OCI-LY3 (cell line): ENCODE results near the gene URI1.

ENCODE experiments used
- H2AFZ ChIP-seq: fragments of 200-600, 300-600 bp; shearing (Covaris generic); 2 replicates; pipeline ENCODE4 v1.6.0; 2014; ENCODE audit warnings: antibody characterized with exemption, low read depth, low read length
- H3K27ac ChIP-seq: fragments of 200-600, 300-600 bp; sonication (generic); 2 replicates; pipeline ENCODE4 v1.5.1; 2014; ENCODE audit warnings: mild to moderate bottlenecking, low read length, moderate library complexity, mixed read lengths
- H3K27me3 ChIP-seq: fragments of 200-600, 300-600 bp; sonication (generic); 2 replicates; pipeline ENCODE4 v1.6.1; 2014; ENCODE audit warnings: low read depth, low read length, mixed read lengths
- H3K36me3 ChIP-seq: fragments of 200-600, 300-600 bp; sonication (generic); replicated peaks from 2 replicates; pipeline ENCODE3; 2014; ENCODE audit warnings: low read depth, low read length, mixed read lengths
- H3K4me1 ChIP-seq: fragments of 300-600, 200-600 bp; sonication (generic); 2 replicates; pipeline ENCODE4 v1.6.1; 2014; ENCODE audit warnings: low read length, mixed read lengths
- H3K4me2 ChIP-seq: fragments of 200-600, 300-600 bp; sonication (generic); 2 replicates; pipeline ENCODE4 v1.6.1; 2014; ENCODE audit warnings: low read length, mixed read lengths
- H3K4me3 ChIP-seq: fragments of 300-600, 200-600 bp; sonication (generic); 2 replicates; pipeline ENCODE4 v1.5.1; 2014; ENCODE audit warnings: antibody characterized with exemption, mild to moderate bottlenecking, low read length, moderate library complexity
- H3K79me2 ChIP-seq: fragments of 300-600, 200-600 bp; shearing (Covaris generic); 2 replicates; pipeline ENCODE4 v1.6.1; 2014; ENCODE audit warnings: mild to moderate bottlenecking, low read length, mixed read lengths
- H3K9ac ChIP-seq: fragments of 300-600, 200-600 bp; shearing (Covaris generic); 2 replicates; pipeline ENCODE4 v1.6.0; 2014; ENCODE audit warnings: mild to moderate bottlenecking, low read length, moderate library complexity
- H3K9me3 ChIP-seq: fragments of 200-600, 300-600 bp; shearing (Covaris generic); 2 replicates; pipeline ENCODE4 v1.6.1; 2014; ENCODE audit warnings: low read length, mixed read lengths; ENCODE audit not compliant: insufficient read depth
- H4K20me1 ChIP-seq: fragments of 200-600, 300-600 bp; sonication (generic); 2 replicates; pipeline ENCODE4 v1.6.1; 2016; ENCODE audit warnings: low read length, mixed read lengths; ENCODE audit not compliant: insufficient read depth
- EZH2phosphoT487 ChIP-seq: fragments of 200-600 bp; shearing (Covaris generic); IDR thresholded peaks from 2 replicates; pipeline ENCODE4 v1.6.1; 2018; ENCODE audit warnings: antibody characterized with exemption, mixed run types, low read depth
- TF ChIP-seq, protein P1 (sequence below): fragments of 200-600, 300-600 bp; sonication (generic); IDR thresholded peaks from 2 replicates; pipeline ENCODE4 v1.5.1; 2014; ENCODE audit warnings: antibody characterized with exemption, low read length, low read depth

URI1 gene

DNA sequence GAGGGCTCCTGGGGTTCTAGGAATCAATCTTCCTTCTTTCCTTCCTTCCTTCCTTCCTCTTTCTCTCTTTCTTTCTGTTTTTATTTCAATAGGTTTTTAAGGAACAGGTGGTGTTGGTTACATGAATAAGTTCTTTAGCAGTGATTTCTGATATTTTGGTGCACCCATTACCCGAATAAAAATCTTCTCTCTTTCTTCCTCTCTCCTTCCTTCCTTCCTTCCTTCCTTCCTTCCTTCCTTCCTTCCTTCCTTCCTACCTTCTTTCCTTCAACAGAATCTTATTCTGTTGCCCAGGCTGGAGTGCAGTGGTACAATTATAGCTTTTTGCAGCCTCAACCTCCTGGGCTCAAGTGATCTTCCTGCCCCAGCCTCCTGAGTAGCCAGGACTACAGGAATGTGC is 16.0 kb upstream of the URI1 start:
- H3K27me3 ChIP-seq = peaks cover 1% of the 10 kb centered on the region; the same call in 1 of the 2 replicates
- no peak overlapping the region for H2AFZ ChIP-seq
- H3K36me3 ChIP-seq = no peaks in the 10 kb centered on the region
- no peak overlapping the region for H3K9ac ChIP-seq
- H3K4me2 ChIP-seq = no peak overlapping the region
- no peaks in the 10 kb centered on the region for H3K9me3 ChIP-seq
- no peak for TF ChIP-seq EZH2phosphoT487
- TF ChIP-seq, protein P1, sequence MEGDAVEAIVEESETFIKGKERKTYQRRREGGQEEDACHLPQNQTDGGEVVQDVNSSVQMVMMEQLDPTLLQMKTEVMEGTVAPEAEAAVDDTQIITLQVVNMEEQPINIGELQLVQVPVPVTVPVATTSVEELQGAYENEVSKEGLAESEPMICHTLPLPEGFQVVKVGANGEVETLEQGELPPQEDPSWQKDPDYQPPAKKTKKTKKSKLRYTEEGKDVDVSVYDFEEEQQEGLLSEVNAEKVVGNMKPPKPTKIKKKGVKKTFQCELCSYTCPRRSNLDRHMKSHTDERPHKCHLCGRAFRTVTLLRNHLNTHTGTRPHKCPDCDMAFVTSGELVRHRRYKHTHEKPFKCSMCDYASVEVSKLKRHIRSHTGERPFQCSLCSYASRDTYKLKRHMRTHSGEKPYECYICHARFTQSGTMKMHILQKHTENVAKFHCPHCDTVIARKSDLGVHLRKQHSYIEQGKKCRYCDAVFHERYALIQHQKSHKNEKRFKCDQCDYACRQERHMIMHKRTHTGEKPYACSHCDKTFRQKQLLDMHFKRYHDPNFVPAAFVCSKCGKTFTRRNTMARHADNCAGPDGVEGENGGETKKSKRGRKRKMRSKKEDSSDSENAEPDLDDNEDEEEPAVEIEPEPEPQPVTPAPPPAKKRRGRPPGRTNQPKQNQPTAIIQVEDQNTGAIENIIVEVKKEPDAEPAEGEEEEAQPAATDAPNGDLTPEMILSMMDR = no peak
- H4K20me1 ChIP-seq = no peaks in the 10 kb centered on the region
- peaks cover 5% of the 10 kb centered on the region for H3K4me1 ChIP-seq
- no peaks in the 10 kb centered on the region for H3K79me2 ChIP-seq
- no peak overlapping the region for H3K4me3 ChIP-seq
- no peak overlapping the region for H3K27ac ChIP-seq

DNA sequence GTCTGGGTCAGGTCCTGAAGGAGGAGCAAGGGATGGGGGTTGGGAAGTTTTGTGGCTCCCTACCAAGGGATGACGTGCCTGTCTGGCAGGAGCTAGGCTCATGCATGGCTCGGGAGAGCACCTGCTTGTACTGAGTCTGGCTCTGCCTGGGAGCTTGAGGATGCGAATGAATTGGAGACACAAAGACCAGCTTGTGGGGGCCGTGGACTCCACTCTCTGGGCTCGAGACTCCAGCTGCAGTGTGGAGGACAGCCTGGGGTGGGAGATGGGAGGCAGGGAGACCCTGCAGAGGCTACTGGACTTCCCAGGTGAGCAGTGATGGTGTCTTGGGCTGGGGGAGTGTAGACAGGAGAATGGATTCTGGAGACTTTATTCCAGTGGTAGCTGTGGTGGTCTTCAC is 15.2 kb upstream of the URI1 start:
- H3K4me3 ChIP-seq = no peak overlapping the region
- no peak overlapping the region for H3K4me2 ChIP-seq
- no peak overlapping the region for H2AFZ ChIP-seq
- H3K9me3 ChIP-seq = no peaks in the 10 kb centered on the region
- no peak for TF ChIP-seq EZH2phosphoT487
- TF ChIP-seq, protein P1 = no peak
- H3K27ac ChIP-seq = no peak overlapping the region
- peaks cover 7% of the 10 kb centered on the region; the same call in 1 of the 2 replicates for H3K27me3 ChIP-seq
- H3K36me3 ChIP-seq = no peaks in the 10 kb centered on the region
- no peaks in the 10 kb centered on the region for H4K20me1 ChIP-seq
- H3K9ac ChIP-seq = no peak overlapping the region
- H3K79me2 ChIP-seq = no peaks in the 10 kb centered on the region
- peaks cover 5% of the 10 kb centered on the region for H3K4me1 ChIP-seq

DNA sequence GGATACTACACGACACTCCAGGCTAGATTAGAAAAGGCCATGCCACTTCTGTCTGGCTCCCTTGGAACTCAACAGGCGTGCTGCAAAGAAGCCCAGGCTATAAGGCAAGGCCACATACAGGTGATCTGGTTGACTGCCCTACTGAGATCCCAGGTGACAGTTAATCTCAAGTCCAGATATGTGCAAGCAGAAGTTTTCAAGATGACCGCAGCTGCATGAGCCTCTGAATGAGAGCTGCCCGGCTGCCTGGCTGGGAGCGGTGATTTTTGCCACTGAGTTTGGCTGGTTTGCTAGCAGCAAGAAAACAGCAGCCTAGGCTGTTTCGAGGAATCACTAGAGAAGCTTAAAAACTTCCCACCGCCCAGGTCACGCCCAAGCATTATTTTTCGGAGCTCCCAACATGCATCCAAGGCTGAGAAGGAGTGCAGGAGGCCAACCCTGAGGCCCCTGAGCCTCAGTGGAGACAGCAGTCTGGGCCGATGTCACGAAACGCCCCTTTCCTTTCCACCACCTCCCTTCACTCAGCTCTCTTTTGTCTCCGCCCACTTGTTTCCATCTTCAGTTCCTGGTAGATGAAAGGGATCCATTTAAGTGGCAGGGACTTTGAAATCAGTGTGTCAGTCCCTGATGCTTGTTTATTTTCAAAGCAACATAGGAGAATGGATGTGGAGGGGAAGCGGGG is 14.0 kb upstream of the URI1 start:
- Histone ChIP-seq H4K20me1 (no peaks in the 10 kb centered on the region), H3K27ac (no peak overlapping the region), H3K27me3 (peaks cover 7% of the 10 kb centered on the region; the same call in 1 of the 2 replicates), H3K79me2 (no peaks in the 10 kb centered on the region), H3K9ac (no peak overlapping the region), H3K36me3 (no peaks in the 10 kb centered on the region), H2AFZ (no peak overlapping the region), H3K9me3 (peaks cover under 1% of the 10 kb centered on the region; the same call in 1 of the 2 replicates), H3K4me1 (peaks cover 5% of the 10 kb centered on the region), H3K4me3 (no peak overlapping the region), H3K4me2 (no peak overlapping the region)
- TF ChIP-seq, protein P1 = no peak
- TF ChIP-seq EZH2phosphoT487 = no peak

DNA sequence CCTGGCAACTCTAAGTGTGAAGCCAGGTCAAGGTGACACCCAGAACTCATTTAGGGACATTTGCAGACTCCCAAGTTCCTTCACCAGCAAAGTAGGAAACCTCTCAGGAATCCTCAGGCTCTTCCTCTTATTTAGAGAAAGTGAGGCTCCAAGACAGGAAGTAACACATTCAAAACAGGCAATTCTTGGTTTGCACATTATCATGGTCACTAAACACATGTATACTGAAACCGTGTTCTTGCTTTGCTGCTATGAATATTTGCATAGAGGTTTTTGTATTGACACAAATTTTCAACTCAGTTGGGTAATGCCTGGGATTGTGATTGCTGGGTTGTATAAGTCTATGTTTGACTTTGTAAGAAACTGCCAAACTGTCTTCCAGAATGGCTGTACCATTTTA is 13.2 kb upstream of the URI1 start:
- TF ChIP-seq, protein P1 = no peak
- TF ChIP-seq EZH2phosphoT487 = no peak

More for the DNA sequence above, 13.2 kb upstream of the URI1 start:
- no peaks in the 10 kb centered on the region for H4K20me1 ChIP-seq
- peaks cover 5% of the 10 kb centered on the region for H3K4me1 ChIP-seq
- H3K9ac ChIP-seq = no peak overlapping the region
- H3K36me3 ChIP-seq = no peaks in the 10 kb centered on the region
- H3K79me2 ChIP-seq = no peaks in the 10 kb centered on the region
- no peak overlapping the region for H3K27ac ChIP-seq
- no peak overlapping the region for H3K4me2 ChIP-seq
- no peak overlapping the region for H2AFZ ChIP-seq
- no peak overlapping the region for H3K4me3 ChIP-seq
- H3K27me3 ChIP-seq = peaks cover 7% of the 10 kb centered on the region; the same call in 1 of the 2 replicates
- H3K9me3 ChIP-seq = peaks cover 3% of the 10 kb centered on the region; the same call in 1 of the 2 replicates
